Upper lobe of left lung (tissue), 6 donors: ENCODE measurements around the gene STX8. TPM values are rescaled to one million over a fixed set of nuclear protein-coding genes. Genes with fewer than 3 reads are reported as not detected.

ENCODE experiments used
- ATAC-seq, 2 donors: fragments of 200-7000 bp; cut with Tn5 transposase; one replicate each; pipeline ENCODE4 v1.9.1; 2022; ENCODE audit warnings: mild to moderate bottlenecking in 2 of 2, moderate library complexity in 2 of 2; ENCODE audit not compliant: low FRiP score in 2 of 2
- DNase-seq, 2 donors: peaks; one replicate each; pipeline ENCODE4 v3.0.0-alpha.2; 2019 to 2020
- H3K27ac ChIP-seq, 4 donors: fragments of 200-600 bp; sonication (generic); one replicate each; pipeline ENCODE4 v1.5.1; 2016 to 2019
- H3K27me3 ChIP-seq, 4 donors: fragments of 200-600 bp; sonication (generic); one replicate each; pipeline ENCODE4 v1.5.1; 2017 to 2019
- H3K36me3 ChIP-seq, 4 donors: fragments of 200-600 bp; sonication (generic); one replicate each; pipeline ENCODE4 v1.5.1; 2016 to 2019
- H3K4me1 ChIP-seq, 4 donors: fragments of 200-600 bp; sonication (generic); one replicate each; pipeline ENCODE4 v1.5.1; 2018 to 2019
- H3K4me3 ChIP-seq, 4 donors: fragments of 200-600 bp; sonication (generic); one replicate each; pipeline ENCODE4 v1.5.1; 2017 to 2019; ENCODE audit warnings: mild to moderate bottlenecking in 2 of 4, moderate library complexity in 1 of 4
- H3K9me3 ChIP-seq, 4 donors: fragments of 200-600 bp; sonication (generic); one replicate each; pipeline ENCODE4 v1.5.1; 2018 to 2019
- EP300 ChIP-seq, 4 donors: sonication (generic); formaldehyde crosslinking; IDR thresholded peaks; one replicate each; pipeline ENCODE4 v1.5.1; 2017; ENCODE audit warnings: antibody characterized with exemption in 4 of 4, control low read depth in 2 of 4
- POLR2A ChIP-seq, 4 donors: fragments of 450-650 bp; IDR thresholded peaks; one replicate each; pipeline ENCODE4 v1.5.1; 2016 to 2017; ENCODE audit warnings: antibody characterized with exemption in 4 of 4, mild to moderate bottlenecking in 2 of 4
- POLR2AphosphoS5 ChIP-seq, 2 donors: sonication (generic); formaldehyde crosslinking; IDR thresholded peaks; one replicate each; pipeline ENCODE4 v1.5.1; 2017; ENCODE audit warnings: antibody characterized with exemption in 2 of 2
- WGBS, 2 donors: methylation state at CpG; one replicate each; pipeline ENCODE4 v1.1.5; 2017 to 2018; 5-methylcytosine and 5-hydroxymethylcytosine counted together
- total RNA-seq, 6 donors: library from RNA; depleted of rRNA in 4 of 6; stranded (reverse); fragments of >200 nt in 4 of 6; gene quantifications; one replicate each; pipeline versions ENCODE4 v1.1.0 to v1.2.1, GENCODE V29; 2016 to 2021
- TF ChIP-seq, protein P1 (sequence below), 6 experiments: fragments of 450-650 bp in 4 of 6; fragments of 200-600 bp in 2 of 6; sonication (generic) in 2 of 6; IDR thresholded peaks; one replicate each; pipeline ENCODE4 v1.5.1; 2016 to 2019; ENCODE audit warnings: antibody characterized with exemption in 6 of 6
- donor health status: DM: no; HTN: no; CAD: no; lungs with moderate emphysema.
- donor health status: DM: no; HTN: yes; CAD: no; lungs with severe emphysema.

STX8 gene
- total RNA-seq, 6 donors from 2014 or later = 39.2 to 138 (median 52.3) TPM

GRCh38 chr17:9313346-9313745 lies 262.3 kb downstream of the STX8 start:
- TF ChIP-seq EP300 (IDR thresholded peaks at IDR 0.05) = no peak
- TF ChIP-seq, protein P1, sequence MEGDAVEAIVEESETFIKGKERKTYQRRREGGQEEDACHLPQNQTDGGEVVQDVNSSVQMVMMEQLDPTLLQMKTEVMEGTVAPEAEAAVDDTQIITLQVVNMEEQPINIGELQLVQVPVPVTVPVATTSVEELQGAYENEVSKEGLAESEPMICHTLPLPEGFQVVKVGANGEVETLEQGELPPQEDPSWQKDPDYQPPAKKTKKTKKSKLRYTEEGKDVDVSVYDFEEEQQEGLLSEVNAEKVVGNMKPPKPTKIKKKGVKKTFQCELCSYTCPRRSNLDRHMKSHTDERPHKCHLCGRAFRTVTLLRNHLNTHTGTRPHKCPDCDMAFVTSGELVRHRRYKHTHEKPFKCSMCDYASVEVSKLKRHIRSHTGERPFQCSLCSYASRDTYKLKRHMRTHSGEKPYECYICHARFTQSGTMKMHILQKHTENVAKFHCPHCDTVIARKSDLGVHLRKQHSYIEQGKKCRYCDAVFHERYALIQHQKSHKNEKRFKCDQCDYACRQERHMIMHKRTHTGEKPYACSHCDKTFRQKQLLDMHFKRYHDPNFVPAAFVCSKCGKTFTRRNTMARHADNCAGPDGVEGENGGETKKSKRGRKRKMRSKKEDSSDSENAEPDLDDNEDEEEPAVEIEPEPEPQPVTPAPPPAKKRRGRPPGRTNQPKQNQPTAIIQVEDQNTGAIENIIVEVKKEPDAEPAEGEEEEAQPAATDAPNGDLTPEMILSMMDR (IDR thresholded peaks at IDR 0.05) = no peak
- no peak for TF ChIP-seq POLR2AphosphoS5 (IDR thresholded peaks at IDR 0.05)
- TF ChIP-seq POLR2A (IDR thresholded peaks at IDR 0.05) = no peak
- no peaks in the 10 kb centered on the region for H3K4me1 ChIP-seq
- no peak overlapping the region for H3K4me3 ChIP-seq
- H3K9me3 ChIP-seq = peaks cover 0 to 4% (median 0%) of the 10 kb centered on the region in 4 donors
- 99% methylated on average over 4 of the region's 4 CpGs; no CpG with 5 or more reads in 1 of the 2 donors for WGBS, 2 donors
- H3K36me3 ChIP-seq = no peaks in the 10 kb centered on the region
- no peak for ATAC-seq
- no peak overlapping the region for H3K27ac ChIP-seq
- DNase-seq = no peak
- H3K27me3 ChIP-seq = no peaks in the 10 kb centered on the region

- H3K4me3 ChIP-seq = no peak overlapping the region
- 80 to 81% methylated on average over 6 of the region's 6 CpGs for WGBS, 2 donors
- no peak overlapping the region for H3K27ac ChIP-seq
Measured at GRCh38 chr17:9309216-9309615, 266.4 kb downstream of the STX8 start.

GRCh38 chr17:9308069-9308468 lies 267.6 kb downstream of the STX8 start:
- H3K27ac ChIP-seq = no peak overlapping the region
- no peaks in the 10 kb centered on the region for H3K27me3 ChIP-seq
- no peak for DNase-seq
- TF ChIP-seq, protein P1 (IDR thresholded peaks at IDR 0.05) = no peak
- TF ChIP-seq EP300 (IDR thresholded peaks at IDR 0.05) (no peak), POLR2AphosphoS5 (IDR thresholded peaks at IDR 0.05) (no peak), POLR2A (IDR thresholded peaks at IDR 0.05) (no peak)
- 91 to 95% methylated on average over 6 of the region's 6 CpGs for WGBS, 2 donors
- H3K4me1 ChIP-seq = no peaks in the 10 kb centered on the region
- H3K9me3 ChIP-seq = no peaks in the 10 kb centered on the region
- H3K4me3 ChIP-seq = no peak overlapping the region
- no peak for ATAC-seq
- H3K36me3 ChIP-seq = no peaks in the 10 kb centered on the region

More at GRCh38 chr17:9309216-9309615, 266.4 kb downstream of the STX8 start:
- Histone ChIP-seq H3K9me3 (no peaks in the 10 kb centered on the region), H3K4me1 (no peaks in the 10 kb centered on the region), H3K27me3 (no peaks in the 10 kb centered on the region), H3K36me3 (no peaks in the 10 kb centered on the region)
- ATAC-seq (no peak), DNase-seq (no peak)
- TF ChIP-seq POLR2AphosphoS5 (IDR thresholded peaks at IDR 0.05) (no peak), EP300 (IDR thresholded peaks at IDR 0.05) (no peak), POLR2A (IDR thresholded peaks at IDR 0.05) (no peak)
- TF ChIP-seq, protein P1 (IDR thresholded peaks at IDR 0.05) = no peak

- no peaks in the 10 kb centered on the region for H3K4me1 ChIP-seq
- H3K27ac ChIP-seq = no peak overlapping the region
- ATAC-seq (no peak), DNase-seq (no peak)
- no peaks in the 10 kb centered on the region for H3K27me3 ChIP-seq
- no peak overlapping the region for H3K4me3 ChIP-seq
- 82 to 84% methylated on average over 7 of the region's 7 CpGs for WGBS, 2 donors
- no peaks in the 10 kb centered on the region for H3K36me3 ChIP-seq
- TF ChIP-seq, protein P1 (IDR thresholded peaks at IDR 0.05) = no peak
- TF ChIP-seq POLR2A (IDR thresholded peaks at IDR 0.05) = no peak
- TF ChIP-seq POLR2AphosphoS5 (IDR thresholded peaks at IDR 0.05) = no peak
- TF ChIP-seq EP300 (IDR thresholded peaks at IDR 0.05) = no peak
- no peaks in the 10 kb centered on the region for H3K9me3 ChIP-seq
Measured at GRCh38 chr17:9307313-9307998, 268.2 kb downstream of the STX8 start.

DNA sequence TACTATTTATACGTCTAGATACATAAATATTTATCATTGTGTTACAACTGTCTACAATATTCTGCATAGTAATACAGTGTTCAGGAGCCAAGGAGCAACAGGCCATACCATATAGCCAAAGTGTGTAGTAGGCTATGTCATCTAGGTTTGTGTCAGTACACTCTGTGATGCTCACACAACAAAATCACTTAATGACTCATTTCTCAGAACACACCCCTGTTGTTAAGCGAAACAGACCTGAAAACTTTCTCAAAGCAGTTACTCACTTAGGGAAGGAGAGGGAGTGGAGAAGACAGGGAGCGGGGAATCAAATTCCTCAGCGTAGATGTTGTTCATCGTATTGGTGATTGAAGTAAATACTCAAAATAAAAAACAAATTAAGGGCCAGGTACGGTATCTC lies 269.5 kb downstream of the STX8 start:
- 82 to 92% methylated on average over 6 of the region's 6 CpGs for WGBS, 2 donors
- Histone ChIP-seq H3K4me3 (no peak overlapping the region), H3K27me3 (no peaks in the 10 kb centered on the region), H3K36me3 (no peaks in the 10 kb centered on the region), H3K9me3 (no peaks in the 10 kb centered on the region), H3K4me1 (no peaks in the 10 kb centered on the region), H3K27ac (no peak overlapping the region)
- DNase-seq = no peak
- ATAC-seq = no peak
- TF ChIP-seq, protein P1 (IDR thresholded peaks at IDR 0.05) = no peak
- TF ChIP-seq POLR2A (IDR thresholded peaks at IDR 0.05) (no peak), POLR2AphosphoS5 (IDR thresholded peaks at IDR 0.05) (no peak), EP300 (IDR thresholded peaks at IDR 0.05) (no peak)
